K562 (cell line): Measurements from ENCODE around the gene RNU6-9. TPM values are rescaled to one million over a fixed set of nuclear protein-coding genes. Genes with fewer than 3 reads are reported as not detected.

Experiments used
- ARID1B ChIP-seq: fragments of 450-650 bp; IDR thresholded peaks from 2 replicates; pipeline ENCODE4 v1.6.1; 2016; ENCODE audit warnings: antibody characterized with exemption, mild to moderate bottlenecking, inconsistent platforms
- ELF2 ChIP-seq: fragments of 250-450 bp; sonication (Bioruptor Pico); IDR thresholded peaks from 2 replicates; pipeline ENCODE4 v1.5.0; 2021; ENCODE audit warnings: mild to moderate bottlenecking
- HNRNPLL ChIP-seq: fragments of 200-400 bp; formaldehyde crosslinking; IDR thresholded peaks from 2 replicates; pipeline ENCODE4 v1.6.1; 2017; ENCODE audit warnings: low read length, low read depth, mild to moderate bottlenecking; ENCODE audit not compliant: poor library complexity, severe bottlenecking
- NKRF ChIP-seq: fragments of 450-650 bp; IDR thresholded peaks from 2 replicates; pipeline ENCODE4 v1.6.1; 2016; ENCODE audit warnings: borderline replicate concordance
- PRDM10 ChIP-seq: fragments of 450-650 bp; IDR thresholded peaks from 2 replicates; pipeline ENCODE4 v1.6.1; 2018; ENCODE audit not compliant: partially characterized antibody
- PRPF4 ChIP-seq: fragments of 200-400 bp; formaldehyde crosslinking; IDR thresholded peaks from one replicate; pipeline ENCODE4 v1.6.1; 2017; ENCODE audit warnings: low read length, low read depth, mild to moderate bottlenecking; ENCODE audit not compliant: insufficient read depth, poor library complexity, severe bottlenecking
- RCOR1 ChIP-seq, 2 experiments: IDR thresholded peaks; 2 replicates each; pipeline ENCODE4 v1.6.1; 2012; ENCODE audit warnings: low read depth in 2 of 2, low read length in 2 of 2, borderline replicate concordance in 1 of 2, improper control_type of control experiment in 1 of 2
- polyA plus RNA-seq, 8 experiments: library from polyadenylated mRNA; depleted of rRNA in 4 of 8; stranded (reverse) in 5 of 8; unstranded in 3 of 8; fragments of >200 nt; fragmentation: Nextera tagmentation in 2 of 8; fragmentation: Illumina TruSeq in 1 of 8; extraction: Ambion mirVana in 2 of 8; extraction: Trizol in 1 of 8; gene quantifications; 2 replicates each; pipeline versions ENCODE4 v1.2.1 to v1.2.3, GENCODE V29; 2011 to 2014; ENCODE audit warnings: inconsistent platforms in 1 of 8, missing spikeins in 1 of 8
- total RNA-seq, 7 experiments: library from RNA; depleted of rRNA in 6 of 7; stranded (reverse); fragments of >200 nt in 6 of 7; fragmentation: Illumina TruSeq in 2 of 7; extraction: Trizol in 2 of 7; gene quantifications; 2 replicates each; pipeline versions ENCODE4 v1.2.1 to v1.2.3, GENCODE V29; 2011 to 2021; ENCODE audit warnings: low replicate concordance in 1 of 7

RNU6-9 gene
- total and polyA plus RNA-seq, 9 of the 15 experiments (the other 6 are each of a cell fraction or from before 2014, with no cell fraction given) = not detected

- TF ChIP-seq RCOR1 (IDR thresholded peaks at IDR 0.05; ENCODE audit: borderline replicate concordance in 1 of 2, low read depth in 2 of 2, low read length in 2 of 2) (no peak), ARID1B (no peak), HNRNPLL (no peak), PRDM10 (peak; percentile 33), ELF2 (no peak), PRPF4 (no peak), NKRF (peak; percentile 29; the same call in 1 of the 2 replicates)
Measured at GRCh38 chr19:904545-904944, 11.3 kb downstream of the RNU6-9 start (continued).
